ENCODE results near the gene PELI2.

Gene PELI2

GRCh38 chr14:56118611-56119181 is 485 bp downstream of the PELI2 start:
- peak in 26 of 56 donors; percentile 19 to 69 (median 48) for DNase-seq

- peak in 23 of 56 donors; percentile 14 to 67 (median 45) for DNase-seq
These were observed 1.2 kb downstream of the PELI2 start for GRCh38 chr14:56119201-56119981.

- peak in 1 of 56 donors; percentile 9 for DNase-seq
These were observed 2.0 kb downstream of the PELI2 start for GRCh38 chr14:56120091-56120691.

- no peak for DNase-seq
These were observed 3.6 kb downstream of the PELI2 start for GRCh38 chr14:56121816-56122215.

GRCh38 chr14:56122301-56122700 is 4.1 kb downstream of the PELI2 start:
- DNase-seq, result no peak

GRCh38 chr14:56124327-56124726 is 6.1 kb downstream of the PELI2 start:
- DNase-seq, result no peak

- no peak for DNase-seq
These were observed 7.8 kb downstream of the PELI2 start for GRCh38 chr14:56125772-56126636.

- DNase-seq, result no peak
These were observed 8.4 kb downstream of the PELI2 start for GRCh38 chr14:56126637-56126913.

GRCh38 chr14:56127156-56127555 is 8.9 kb downstream of the PELI2 start:
- no peak for DNase-seq

GRCh38 chr14:56129092-56129491 is 10.9 kb downstream of the PELI2 start:
- no peak for DNase-seq

GRCh38 chr14:56129933-56130332 is 11.7 kb downstream of the PELI2 start:
- DNase-seq, result no peak

GRCh38 chr14:56131004-56131864 is 13.0 kb downstream of the PELI2 start:
- DNase-seq, result no peak

- no peak for DNase-seq
These were observed 13.9 kb downstream of the PELI2 start for GRCh38 chr14:56131865-56132833.

- DNase-seq, result no peak
These were observed 15.3 kb downstream of the PELI2 start for GRCh38 chr14:56133547-56133946.

- no peak for DNase-seq
These were observed 16.8 kb downstream of the PELI2 start for GRCh38 chr14:56135001-56135400.

- DNase-seq, result no peak
These were observed 17.5 kb downstream of the PELI2 start for GRCh38 chr14:56135668-56136067.

- no peak for DNase-seq
These were observed 18.6 kb downstream of the PELI2 start for GRCh38 chr14:56136571-56137452.

GRCh38 chr14:56137453-56137807 is 19.2 kb downstream of the PELI2 start:
- DNase-seq, result no peak

GRCh38 chr14:56137849-56138248 is 19.6 kb downstream of the PELI2 start:
- DNase-seq, result no peak

Data from amygdala (tissue), 56 donors.